Stimulated activated memory B cell treated with anti-CD40 and anti-IgM and Interleukin-4, amounts not matched to agents 10 μg/mL and 1 μg/mL and 100 μg/mL, for 72 hours (primary cell): ENCODE results near the gene TEX38.

Experiments
- ATAC-seq: fragments of 150-1000 bp; cut with Tn5 transposase; 2 replicates; pipeline ENCODE4 v1.10.0; 2021
- H3K27ac Mint-ChIP-seq: one replicate; pipeline ENCODE4 v1.8.0; 2022; ENCODE audit warnings: mild to moderate bottlenecking, mixed read lengths
- H3K27me3 Mint-ChIP-seq: one replicate; pipeline ENCODE4 v1.8.0; 2022; ENCODE audit warnings: mixed read lengths
- H3K36me3 Mint-ChIP-seq: one replicate; pipeline ENCODE4 v1.8.0; 2022; ENCODE audit warnings: mixed read lengths
- H3K4me1 Mint-ChIP-seq: one replicate; pipeline ENCODE4 v1.8.0; 2022; ENCODE audit warnings: mixed read lengths
- H3K4me3 Mint-ChIP-seq: one replicate; pipeline ENCODE4 v1.8.0; 2022; ENCODE audit warnings: mild to moderate bottlenecking, moderate library complexity, mixed read lengths
- H3K9me3 Mint-ChIP-seq: one replicate; pipeline ENCODE4 v1.8.0; 2022; ENCODE audit warnings: mixed read lengths

Gene TEX38

GRCh38 chr1:46721204-46721603, 49.5 kb downstream of the TEX38 start:
- H3K36me3 Mint-ChIP-seq, result peaks cover 11% of the 10 kb centered on the region

GRCh38 chr1:46721686-46722205, 50.1 kb downstream of the TEX38 start:
- Mint-ChIP-seq H3K27me3 (peaks cover 15% of the 10 kb centered on the region), H3K4me1 (peaks cover 27% of the 10 kb centered on the region), H3K4me3 (no peak overlapping the region), H3K9me3 (peaks cover 3% of the 10 kb centered on the region), H3K27ac (no peak overlapping the region), H3K36me3 (peaks cover 11% of the 10 kb centered on the region)
- ATAC-seq, result no peak

More at GRCh38 chr1:46721204-46721603, 49.5 kb downstream of the TEX38 start:
- no peak for ATAC-seq
- no peak overlapping the region for H3K27ac Mint-ChIP-seq
- no peaks in the 10 kb centered on the region for H3K9me3 Mint-ChIP-seq
- H3K4me3 Mint-ChIP-seq, result no peak overlapping the region
- peaks cover 10% of the 10 kb centered on the region for H3K27me3 Mint-ChIP-seq
- H3K4me1 Mint-ChIP-seq, result peaks cover 33% of the 10 kb centered on the region
